Stimulated activated CD8-positive, alpha-beta memory T cell treated with anti-CD3 and anti-CD28 coated beads, Interleukin-15, amount 100 ng/mL, for 1 hour (primary cell): ENCODE data around the gene MND1.
"Not testable (repeated sequence)": the region's sequence is repeated elsewhere in the genome, so short reads cannot be mapped to it uniquely, and the experiment has no call there.

Source experiments
- DNase-seq: peaks from one replicate; pipeline ENCODE4 v3.0.0-alpha.2; 2020; ENCODE audit warnings: low read depth

MND1 gene

GRCh38 chr4:153403726-153404125 lies 59.2 kb downstream of the MND1 start:
- no peak for DNase-seq

- DNase-seq = no peak
Observed at GRCh38 chr4:153407906-153408305, 63.4 kb downstream of the MND1 start.

GRCh38 chr4:153408932-153409331 lies 64.4 kb downstream of the MND1 start:
- no peak for DNase-seq

- DNase-seq = no peak
Observed at GRCh38 chr4:153409412-153409811, 64.9 kb downstream of the MND1 start.

GRCh38 chr4:153409924-153410501 lies 65.5 kb downstream of the MND1 start:
- DNase-seq = no peak

- no peak for DNase-seq
Observed at GRCh38 chr4:153413842-153414241, 69.4 kb downstream of the MND1 start.

- not testable (repeated sequence) for DNase-seq
Observed at GRCh38 chr4:153416456-153416855, 72.0 kb downstream of the MND1 start.

GRCh38 chr4:153418121-153418520 lies 73.6 kb downstream of the MND1 start:
- DNase-seq = no peak

- no peak for DNase-seq
Observed at GRCh38 chr4:153418558-153418957, 74.1 kb downstream of the MND1 start.

- DNase-seq = no peak
Observed at GRCh38 chr4:153419029-153419428, 74.5 kb downstream of the MND1 start.

GRCh38 chr4:153419673-153420278 lies 75.3 kb downstream of the MND1 start:
- DNase-seq = no peak

GRCh38 chr4:153420361-153420760 lies 75.9 kb downstream of the MND1 start:
- DNase-seq = no peak

- DNase-seq = no peak
Observed at GRCh38 chr4:153421941-153422340, 77.5 kb downstream of the MND1 start.

GRCh38 chr4:153426207-153426885 lies 81.9 kb downstream of the MND1 start:
- no peak for DNase-seq

- no peak for DNase-seq
Observed at GRCh38 chr4:153427363-153428071, 83.0 kb downstream of the MND1 start.

- no peak for DNase-seq
Observed at GRCh38 chr4:153428941-153429475, 84.5 kb downstream of the MND1 start.

- peak; percentile 24 for DNase-seq
Observed at GRCh38 chr4:153432965-153433753, 88.7 kb downstream of the MND1 start.

GRCh38 chr4:153433754-153434105 lies 89.2 kb downstream of the MND1 start:
- DNase-seq = no peak

GRCh38 chr4:153434190-153434589 lies 89.7 kb downstream of the MND1 start:
- DNase-seq = no peak

GRCh38 chr4:153438916-153439756 lies 94.6 kb downstream of the MND1 start:
- no peak for DNase-seq

- DNase-seq = no peak
Observed at GRCh38 chr4:153439831-153440230, 95.3 kb downstream of the MND1 start.
